HG03354 (cell line): ENCODE results near the gene DENND2A.
"Not testable (repeated sequence)": the region's sequence is repeated elsewhere in the genome, so short reads cannot be mapped to it uniquely, and the experiment has no call there.

ENCODE experiments used
- ATAC-seq: cut with Tn5 transposase; IDR thresholded peaks from one replicate; pipeline ENCODE4 v1.9.1; 2021; ENCODE audit warnings: mild to moderate bottlenecking; ENCODE audit not compliant: unreplicated experiment, poor library complexity, severe bottlenecking

Gene DENND2A

DNA sequence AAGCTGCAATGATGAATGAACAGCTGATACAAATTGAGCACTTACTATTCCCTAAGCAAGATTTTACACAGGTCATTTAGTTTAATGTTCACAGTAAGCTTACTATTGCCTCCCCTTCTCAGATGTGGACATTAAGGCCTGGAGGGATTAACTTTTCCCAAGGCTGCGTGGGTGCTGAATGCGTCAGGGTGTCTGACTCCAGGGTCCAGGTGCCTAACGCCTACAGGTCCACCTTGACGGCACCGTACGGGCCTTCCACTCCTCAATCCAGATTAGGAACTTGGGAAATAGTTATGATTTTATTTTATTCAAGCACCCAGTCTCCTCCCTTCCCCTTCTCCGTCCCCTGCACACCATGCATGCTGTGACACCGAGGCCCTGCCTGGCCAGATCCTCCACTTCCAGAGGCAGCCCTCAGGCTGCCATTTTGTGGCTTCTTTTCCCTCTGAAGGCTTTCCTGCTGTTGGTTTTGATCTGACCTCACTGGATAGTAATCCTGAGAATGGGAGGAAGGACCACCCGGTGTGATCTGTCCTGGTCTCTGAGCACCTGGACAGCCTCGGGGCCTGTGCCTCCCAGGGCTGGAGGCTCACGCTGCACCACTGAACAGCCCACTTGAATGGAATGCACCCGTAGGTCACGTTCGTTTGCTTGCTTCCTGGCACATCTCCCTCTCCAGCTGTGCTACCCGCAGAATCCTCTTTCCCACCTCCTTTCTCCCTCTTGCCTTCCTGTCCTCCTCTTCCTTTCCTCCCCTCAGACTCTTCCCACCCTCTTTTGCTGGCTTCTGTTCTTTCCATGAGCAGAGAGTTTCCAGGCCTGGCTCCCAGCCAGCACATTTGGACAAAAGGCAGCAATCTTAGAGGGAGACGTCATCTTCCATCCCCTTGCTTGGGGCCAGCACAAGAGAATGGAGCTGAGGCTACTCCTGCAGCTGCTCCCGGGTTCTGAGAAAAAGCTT is 14.4 kb downstream of the DENND2A start:
- no peak for ATAC-seq

DNA sequence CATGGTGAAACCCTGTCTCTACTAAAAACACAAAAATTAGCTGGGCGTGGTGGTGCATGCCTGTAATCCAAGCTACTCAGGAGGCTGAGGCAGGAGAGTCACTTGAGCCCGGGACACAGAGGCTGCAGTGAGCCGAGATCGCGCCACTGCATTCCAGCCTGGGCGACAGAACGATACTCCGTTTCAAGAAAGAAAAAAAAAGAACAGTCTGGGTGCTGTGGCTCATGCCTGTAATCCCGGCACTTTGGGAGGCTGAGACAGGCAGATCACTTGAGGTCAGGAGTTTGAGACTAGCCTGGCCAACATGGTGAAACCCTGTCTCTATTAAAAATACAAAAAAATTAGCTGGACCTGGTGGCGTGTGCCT is 15.4 kb downstream of the DENND2A start:
- ATAC-seq = not testable (repeated sequence)

DNA sequence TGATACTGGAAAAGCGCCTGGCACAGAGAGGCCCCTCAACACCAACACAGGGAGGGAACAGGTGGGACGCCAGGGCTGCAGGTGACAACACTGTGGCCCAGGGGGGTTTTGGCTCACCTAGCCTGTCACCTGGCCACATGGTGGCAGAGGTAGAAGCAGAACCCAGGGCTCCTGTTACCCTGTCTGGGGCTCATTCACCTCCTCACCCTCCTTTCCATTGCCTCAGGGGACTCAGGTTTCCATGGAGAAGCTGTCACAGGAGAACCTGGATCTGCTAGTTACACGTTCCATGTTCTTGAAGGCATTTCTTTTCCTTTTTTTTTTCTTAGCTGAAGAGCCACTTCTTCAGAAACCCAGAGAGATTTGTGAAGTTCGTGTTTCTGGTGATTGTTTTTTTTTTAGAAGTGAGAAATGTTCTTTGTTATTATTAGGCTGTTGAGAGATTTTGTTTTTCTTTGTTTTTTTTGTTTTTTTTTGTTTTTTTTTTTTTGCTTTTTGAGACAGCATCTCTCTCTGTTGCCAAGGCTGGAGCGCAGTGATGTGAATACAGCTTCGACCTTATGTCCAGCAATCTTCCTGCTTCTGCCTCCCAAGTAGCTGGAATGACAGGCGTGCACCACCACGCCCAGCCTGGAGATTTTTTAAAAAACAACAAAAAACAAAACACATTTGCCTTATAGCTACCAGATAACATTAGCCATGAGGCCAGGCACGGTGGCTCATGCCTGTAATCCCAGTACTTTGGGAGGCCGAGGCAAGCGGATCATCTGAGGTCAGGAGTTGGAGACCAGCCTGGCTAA is 16.0 kb downstream of the DENND2A start:
- ATAC-seq = no peak

DNA sequence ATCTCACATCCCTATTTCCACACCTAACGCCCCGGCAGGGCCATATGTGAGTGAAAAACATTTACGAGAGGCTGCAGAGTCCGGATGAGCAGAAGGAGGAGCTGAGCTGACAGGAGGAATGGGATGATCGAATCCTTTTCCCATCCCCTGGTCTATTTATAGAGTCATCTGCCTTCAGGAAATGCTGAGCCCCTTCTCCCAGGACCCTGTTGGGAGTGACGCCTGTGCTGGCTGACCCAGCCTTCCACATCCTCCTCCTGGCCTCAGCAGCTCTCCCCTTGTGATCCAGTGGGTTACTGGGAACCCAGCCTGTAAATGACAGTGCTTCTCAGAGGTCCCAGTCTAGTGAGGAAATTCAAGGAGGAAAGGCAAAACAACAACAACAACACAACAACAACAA is 16.6 kb downstream of the DENND2A start:
- ATAC-seq = no peak

DNA sequence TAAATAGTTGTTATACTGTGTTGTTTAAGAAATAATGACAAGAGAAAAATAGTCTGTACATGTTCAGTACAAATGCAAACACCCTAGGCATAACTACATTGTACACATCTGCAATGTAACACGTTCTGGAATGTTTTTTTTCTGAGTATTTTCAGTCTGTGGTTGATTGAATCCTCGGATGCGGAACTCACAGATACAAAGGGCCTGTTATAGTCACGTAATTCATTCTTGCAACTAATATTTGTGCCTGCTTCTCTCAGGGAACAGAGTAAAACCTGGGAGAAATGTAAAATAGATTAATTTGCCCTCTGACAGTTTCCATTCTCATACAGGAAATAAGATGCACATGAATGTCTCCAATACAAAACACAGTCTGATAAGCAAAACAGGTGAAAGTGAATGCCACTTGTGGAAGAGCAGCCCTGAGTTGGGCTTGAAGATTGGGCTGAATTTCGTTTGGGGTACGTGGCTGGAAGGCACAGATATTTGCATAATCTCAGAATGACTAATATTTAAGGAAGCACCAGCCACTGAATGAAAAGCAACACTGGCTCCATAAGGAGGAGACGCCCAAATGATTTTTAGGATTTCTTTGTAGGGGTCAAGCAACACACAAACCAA is 19.1 kb downstream of the DENND2A start:
- no peak for ATAC-seq

DNA sequence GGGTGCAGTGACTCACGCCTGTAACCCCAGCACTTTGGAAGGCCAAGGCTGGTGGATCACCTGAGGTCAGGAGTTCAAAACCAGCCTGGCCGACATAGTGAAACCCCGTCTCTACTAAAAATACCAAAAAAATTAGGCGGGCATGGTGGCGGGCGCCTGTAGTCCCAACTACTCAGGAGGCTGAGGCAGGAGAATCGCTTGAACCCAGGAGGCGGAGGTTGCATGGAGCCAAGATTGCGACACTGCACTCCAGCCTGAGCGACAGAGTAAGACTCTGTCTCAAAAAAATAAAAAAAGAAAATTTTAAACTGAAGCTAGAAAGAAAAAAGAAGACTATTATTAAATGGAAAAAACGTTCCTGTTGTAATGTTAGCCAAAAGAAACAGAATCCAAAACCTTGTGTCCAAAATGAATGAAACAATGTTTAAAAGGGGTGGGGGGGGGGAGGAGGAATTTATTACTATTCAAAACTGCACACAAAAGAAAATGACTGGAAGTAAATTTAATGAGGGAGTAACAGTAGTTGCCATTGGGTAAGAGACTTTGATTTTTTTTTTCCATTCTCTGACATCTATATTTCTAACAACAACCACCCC is 20.6 kb downstream of the DENND2A start:
- ATAC-seq = not testable (repeated sequence)

DNA sequence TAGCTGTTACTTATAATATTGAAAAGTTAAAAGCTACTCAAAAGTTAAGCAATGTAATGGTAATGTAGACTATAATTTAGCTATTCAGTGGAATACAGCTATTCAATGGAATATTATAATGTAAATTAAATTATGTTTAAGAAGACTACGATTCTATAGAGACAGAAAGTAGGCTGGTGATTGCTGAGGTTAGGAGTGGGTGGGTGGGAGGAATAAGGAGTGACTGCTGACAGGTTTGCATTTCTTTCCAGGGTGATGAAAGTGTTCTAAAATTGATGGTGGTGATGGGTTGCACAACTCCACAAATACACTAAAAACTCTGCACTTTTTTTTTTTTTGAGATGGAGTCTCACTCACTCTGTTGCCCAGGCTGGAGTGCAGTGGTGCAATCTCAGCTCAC is 21.4 kb downstream of the DENND2A start:
- no peak for ATAC-seq

DNA sequence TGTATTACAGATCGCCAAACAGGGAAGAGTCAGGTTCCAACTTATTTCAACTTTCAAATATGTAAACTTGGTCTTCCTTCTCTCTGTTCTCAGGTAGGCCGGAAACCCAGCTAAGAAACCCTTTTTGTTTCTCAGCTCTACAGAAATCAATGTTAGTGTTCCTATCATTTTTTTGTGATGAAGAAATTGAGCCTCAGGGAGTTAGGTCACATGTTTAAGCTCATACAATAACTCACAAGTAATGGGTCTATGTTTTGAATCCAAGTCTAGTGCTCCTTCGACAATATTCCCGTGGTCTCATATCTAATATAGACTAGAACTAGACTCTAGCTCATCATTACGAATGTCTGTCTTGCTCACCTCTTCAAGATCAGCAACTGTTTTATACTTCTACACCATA is 22.3 kb downstream of the DENND2A start:
- ATAC-seq = no peak

DNA sequence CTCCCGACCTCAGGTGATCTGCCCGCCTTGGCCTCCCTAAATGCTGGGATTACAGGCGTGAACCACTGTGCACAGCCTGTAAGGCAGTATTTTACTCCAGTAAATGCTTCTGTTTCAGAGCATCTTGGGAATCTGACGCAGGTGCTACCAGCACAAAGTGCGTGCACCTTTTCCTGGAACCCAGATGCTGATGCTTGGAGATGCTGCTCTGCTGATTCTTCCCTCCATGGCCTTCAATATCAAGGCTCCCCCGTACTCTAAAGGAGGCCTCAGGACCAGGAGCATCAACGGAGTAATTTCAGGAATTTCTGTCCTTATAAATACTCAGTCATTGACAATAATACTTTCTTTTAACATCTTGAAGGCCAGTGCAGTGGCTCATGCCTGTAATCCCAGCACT is 23.5 kb downstream of the DENND2A start:
- no peak for ATAC-seq

DNA sequence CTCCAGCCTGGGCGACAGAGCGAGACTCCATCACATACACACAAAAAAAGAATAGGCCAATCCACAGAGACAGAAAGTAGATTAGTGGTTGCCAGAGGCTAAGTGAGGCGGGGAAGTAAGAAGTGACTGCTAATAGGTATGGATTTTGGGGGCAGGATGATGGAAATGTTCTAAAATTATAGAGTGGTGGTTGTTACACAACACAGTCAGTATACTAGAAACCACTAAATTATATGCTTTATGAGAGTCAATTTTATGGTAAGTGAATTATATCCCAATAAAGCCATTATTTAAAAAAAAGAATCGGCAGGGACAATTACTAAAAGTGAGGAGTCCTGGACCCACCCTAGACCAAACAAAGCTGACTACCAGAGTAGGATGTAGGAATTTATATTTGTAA is 24.3 kb downstream of the DENND2A start:
- no peak for ATAC-seq

DNA sequence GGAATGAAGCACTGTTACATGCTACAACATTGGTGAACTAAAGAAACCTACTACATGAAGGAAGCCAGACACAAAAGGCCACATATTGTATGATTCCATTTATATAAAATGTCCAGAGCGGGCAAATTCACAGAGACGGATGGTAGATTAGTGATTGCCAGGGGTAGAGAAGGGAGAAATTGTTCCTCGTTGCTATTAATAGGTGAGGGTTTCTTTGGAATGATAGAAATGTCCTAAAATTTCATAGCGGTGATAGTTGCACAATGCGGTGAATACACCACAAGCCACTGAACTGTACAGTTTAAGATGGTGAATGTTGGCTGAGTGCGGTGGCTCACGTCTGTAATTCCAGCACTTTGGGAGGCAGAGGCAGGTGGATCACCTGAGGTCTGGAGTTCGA is 29.0 kb downstream of the DENND2A start:
- no peak for ATAC-seq

DNA sequence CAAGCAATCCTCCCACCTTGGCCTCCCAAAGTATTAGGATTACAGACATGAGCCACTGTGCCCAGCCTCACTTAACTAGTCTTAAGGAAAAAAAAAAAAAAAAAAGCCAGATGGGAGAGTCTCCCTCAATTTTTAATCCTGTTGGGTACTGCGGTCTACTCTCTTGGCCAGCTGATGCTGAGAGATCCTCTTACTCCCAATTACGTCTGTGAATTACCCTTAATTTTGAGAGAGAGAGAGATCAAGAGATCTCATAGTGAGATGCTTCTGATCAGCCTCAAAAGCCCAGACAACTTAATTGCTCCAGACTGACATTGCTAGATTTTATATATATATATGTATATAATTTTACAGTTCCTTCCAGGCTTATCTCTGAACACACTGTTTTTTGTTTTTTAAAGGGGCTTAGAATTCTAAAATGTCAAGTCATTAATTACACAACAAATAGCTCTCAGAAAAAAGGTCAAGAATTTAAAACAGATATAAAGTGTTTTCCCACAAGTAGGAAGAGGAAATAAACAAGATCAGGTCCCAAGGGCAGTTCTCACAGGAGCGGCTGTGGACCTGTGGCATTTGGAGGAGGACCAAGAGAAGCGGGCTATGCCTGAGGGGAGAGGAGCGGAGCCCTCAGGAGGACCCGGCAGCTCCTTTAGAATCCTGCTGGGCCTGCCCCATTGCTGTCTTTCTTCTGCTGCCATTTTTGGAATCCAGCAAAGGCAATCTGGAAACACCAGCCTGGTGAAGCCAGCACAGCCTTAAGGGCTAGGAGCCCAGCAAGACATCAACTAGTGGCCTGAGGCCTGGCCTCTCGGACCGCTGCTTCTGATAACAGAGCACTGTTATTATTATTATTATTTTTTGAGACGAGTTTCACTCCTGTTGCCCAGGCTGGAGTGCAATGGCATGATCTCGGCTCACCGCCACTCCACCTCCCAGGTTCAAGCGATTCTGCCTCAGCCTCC is 30.1 kb downstream of the DENND2A start:
- no peak for ATAC-seq

DNA sequence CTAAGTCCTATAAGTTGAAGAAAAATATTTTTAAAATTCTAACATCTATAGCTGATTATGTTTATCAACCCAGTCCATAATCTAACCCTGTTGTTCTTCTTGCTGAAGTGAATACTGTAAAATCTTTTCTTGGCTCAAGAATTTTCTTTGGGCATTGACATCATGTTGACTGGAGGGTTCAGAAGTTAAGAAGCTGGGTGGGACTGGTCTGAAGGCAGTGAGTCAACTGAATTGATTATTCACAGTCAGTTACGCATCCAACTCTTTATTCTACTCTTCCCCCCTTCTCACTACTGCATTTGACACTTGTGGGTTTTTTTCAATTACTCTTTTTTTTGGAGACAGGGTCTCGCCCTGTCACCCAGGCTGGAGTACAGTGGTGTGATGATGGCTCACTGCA is 31.0 kb downstream of the DENND2A start:
- ATAC-seq = no peak

DNA sequence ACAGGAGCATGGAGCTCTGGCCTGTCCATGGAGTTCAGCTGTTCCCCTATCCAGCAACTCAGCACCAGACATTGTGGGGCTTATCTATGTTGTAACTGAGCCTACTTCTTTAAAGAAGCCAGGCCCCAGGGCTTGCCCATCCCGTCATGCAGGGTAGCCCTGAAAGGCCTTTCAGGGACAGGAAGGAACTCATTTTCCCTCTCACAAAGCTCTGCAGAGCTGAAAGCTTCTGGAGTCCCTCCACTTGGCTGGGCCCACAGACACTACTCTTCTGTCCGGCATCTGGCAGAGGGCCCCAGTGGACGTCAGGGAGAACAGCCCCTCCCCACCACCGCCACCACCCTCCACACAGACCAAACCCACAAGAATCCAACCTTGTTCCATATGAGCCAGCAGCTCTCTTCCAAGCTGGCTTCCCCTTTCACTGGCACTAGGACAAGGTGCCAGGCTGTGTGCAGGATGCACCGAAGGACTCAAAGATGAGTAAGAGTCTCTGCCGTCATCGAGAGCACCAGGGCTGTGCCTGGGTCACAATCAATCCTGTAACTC is 33.1 kb downstream of the DENND2A start:
- ATAC-seq = no peak

DNA sequence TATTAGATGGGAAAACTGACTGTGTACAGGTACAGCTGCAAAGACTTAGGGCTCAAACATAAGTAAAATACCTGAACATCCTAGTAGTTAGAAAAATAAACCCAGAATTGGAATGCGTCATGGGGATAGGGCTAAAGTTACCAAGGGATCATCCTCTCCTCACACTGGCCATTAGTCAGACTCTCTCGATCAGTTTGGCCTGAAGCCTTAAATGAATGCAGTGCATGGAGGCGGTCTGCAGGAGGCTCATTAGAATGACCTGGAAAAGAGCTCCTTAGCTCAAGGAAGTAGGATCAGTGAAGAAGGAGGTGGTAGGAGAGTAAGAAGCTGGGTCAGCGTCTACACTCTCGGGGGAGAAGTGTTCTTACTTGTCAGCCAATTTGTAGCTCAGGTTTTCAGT is 35.3 kb downstream of the DENND2A start:
- ATAC-seq = no peak

DNA sequence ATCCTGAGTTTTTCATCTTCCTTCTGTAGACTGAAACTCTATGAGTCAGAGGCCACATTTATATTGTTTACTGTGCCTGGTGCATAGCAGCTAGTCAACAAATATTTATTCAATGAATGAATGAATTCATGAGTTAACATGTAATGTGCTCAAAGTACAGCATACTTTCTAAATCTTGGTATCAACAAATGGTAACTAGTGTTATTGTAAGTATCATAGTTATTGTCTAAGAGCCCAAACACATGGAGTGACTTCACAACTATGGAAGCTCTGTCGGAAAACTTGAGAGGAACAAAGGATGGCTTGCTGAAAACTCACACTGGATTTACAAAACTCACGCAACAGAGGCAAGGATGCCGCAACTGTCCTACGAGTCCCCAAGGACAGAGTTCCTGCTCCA is 35.9 kb downstream of the DENND2A start:
- no peak for ATAC-seq

DNA sequence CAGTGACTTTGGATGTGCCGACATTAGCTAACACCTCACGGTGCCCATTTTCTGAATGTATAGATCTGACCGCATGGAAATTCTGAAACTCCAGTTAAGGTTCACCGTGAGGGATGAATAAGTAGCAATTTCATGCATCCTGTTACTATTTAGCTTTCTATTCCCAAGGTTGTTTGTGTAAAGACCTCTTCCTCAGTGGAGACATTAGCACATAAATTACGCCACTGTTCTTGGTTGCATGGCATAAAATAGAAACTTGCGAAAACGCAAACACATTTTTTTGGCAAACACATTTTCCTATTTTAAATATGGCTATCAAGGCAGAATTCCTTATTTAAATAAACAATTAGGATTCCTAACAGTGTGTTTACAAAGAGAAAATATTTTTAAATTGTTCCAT is 36.5 kb downstream of the DENND2A start:
- no peak for ATAC-seq

DNA sequence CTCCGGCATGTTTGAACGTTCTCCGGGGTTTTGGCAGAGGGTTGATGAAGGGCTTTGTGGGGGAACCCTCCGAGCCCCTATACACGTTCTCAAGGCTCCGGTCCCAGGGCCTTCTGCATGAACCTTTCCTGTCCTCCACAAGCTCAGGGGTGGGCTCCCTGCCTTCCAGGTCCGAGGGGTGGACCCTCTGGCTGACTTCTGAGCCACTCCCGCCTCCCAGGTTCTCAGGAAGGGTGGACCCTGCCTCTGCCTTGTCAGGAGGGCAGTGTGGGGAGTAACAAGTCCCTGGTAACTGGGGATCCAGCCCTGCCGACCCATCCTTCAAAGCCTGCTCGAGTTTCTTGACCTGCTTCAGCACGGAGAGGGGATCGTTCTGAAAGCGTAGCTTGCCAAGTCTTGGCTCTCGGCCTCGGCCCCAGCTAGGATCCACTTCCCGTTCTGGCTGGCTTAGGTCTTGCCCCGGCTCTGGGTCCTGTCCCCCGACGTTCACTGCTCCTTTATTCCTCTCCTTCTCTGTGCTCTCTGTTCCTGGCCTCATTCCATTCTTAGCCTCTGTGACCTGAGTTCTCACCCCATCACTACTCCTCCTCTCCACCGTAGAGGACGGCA is 38.9 kb downstream of the DENND2A start:
- no peak for ATAC-seq
